NCI-H187 (cell line): Measurements from ENCODE around the gene INSIG2.

Source experiments
- DNase-seq, 2 experiments: peaks; one replicate each; lab custom pipeline; 2025; lab: John Stamatoyannopoulos, UW

Gene INSIG2

DNA sequence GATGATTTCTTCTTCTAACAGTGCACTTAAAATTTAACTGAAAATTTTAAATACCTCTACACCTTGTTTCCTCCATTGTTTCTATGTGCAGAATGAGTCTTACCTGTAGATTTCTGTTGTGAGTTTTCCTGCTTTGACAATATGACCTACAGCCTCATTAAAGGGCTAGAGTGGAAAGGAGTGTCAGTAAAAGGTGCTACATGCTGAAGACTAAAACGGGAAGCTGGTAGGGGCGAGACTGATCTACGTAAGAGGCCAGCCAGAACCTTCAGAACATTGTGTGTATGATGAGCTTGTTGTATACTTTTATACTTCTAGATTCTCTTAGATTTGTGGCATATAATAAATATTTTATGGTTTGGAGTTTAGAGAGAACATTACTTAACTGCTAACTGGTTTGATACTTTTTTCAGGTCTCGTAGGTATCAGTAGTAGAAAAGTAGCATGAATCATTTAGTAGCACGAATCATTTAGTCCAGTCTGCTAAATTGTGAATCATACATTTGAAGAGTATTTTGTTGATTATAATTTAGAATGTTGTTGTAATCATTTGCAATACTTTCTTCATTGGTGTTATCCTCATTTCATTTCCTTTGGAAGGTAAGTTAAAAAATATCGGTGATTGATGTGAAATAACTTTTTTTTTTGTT lies 14.3 kb downstream of the INSIG2 start:
- DNase-seq = no peak

DNA sequence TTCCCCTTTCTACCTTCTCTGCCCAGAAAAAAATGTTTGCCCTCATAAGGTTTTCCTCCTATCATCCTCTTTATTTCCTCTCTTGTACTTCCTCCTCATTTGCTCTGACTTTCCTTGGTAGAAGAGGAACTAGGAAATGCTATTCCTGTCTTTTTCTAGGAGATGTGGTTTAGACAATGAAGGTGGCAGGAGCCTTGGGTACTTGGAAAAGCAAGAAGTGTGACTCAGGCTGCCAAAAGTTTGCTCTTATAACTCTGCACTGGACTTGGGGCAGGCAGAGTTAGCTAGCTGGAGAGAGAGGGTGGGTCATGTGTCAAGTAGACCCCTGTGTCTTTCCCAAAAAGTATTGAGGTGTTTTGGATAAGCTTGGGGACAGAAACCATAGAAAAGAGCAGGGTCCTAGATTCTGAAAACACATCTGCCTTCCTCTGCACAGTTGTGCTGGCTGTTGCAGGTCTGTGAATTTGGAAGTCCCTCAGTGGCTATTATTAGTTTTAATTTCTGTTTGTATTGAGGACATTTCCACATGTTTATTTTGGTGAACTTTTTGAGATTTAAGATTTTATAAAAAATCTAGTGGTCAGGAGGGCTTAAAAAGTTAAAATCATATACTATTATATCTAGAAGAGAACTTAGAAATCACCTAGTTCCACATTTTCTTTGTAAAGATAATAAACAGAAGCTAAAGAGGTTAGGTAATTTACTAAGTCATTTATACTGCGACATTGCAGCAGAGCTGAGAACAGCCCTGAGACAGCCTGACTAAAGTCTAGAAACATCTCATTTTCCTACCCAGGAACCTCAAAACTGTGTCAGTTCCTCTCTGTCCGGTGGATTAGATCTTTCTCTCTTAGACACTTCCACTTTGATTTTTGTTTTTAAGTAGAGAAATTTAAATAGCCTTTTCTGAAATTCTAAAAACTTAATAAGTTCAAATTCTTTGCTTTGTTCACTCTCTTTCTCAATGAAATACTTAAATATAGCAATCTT lies 16.0 kb downstream of the INSIG2 start:
- no peak for DNase-seq

- no peak for DNase-seq
Measured at GRCh38 chr2:118105497-118105896, 17.2 kb downstream of the INSIG2 start.

GRCh38 chr2:118106926-118107325 lies 18.7 kb downstream of the INSIG2 start:
- no peak for DNase-seq

DNA sequence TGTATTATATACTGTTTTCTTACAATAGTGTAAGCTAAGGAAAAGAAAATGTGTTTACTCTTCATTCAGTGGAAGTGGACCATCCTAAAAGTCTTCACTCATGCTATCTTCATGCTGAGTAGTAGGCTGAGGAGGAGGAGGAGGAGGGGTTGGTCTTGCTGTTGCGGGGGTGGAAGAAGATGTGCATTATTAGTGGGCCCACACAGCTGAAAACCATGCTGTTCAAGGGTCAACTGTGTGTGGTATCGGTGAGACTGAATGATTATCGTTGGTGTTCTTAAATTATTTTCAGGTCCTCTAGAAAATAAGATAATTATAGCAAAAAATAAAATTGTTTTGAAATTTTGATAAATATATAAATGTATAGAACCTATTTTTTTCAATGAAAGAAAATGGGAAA lies 22.0 kb downstream of the INSIG2 start:
- no peak for DNase-seq

DNA sequence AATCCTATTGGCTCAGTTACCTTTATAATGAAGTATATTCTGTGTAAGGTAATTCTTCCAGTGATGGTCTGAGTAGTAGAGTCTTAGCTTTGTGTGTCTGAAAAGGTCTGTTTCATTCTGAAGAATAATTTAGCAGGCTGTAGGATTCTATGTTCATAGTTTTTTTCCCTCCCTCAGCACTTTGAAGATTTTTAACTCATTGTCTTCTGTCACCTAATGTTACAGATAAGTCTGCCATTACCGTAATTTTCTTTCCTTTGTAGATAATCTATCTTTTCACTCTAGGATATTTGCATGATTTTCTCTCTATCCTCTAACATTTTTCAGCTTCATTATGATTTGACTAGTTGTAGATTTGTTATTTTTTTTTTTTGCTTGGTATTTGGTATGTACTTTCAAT lies 22.7 kb downstream of the INSIG2 start:
- no peak for DNase-seq

DNA sequence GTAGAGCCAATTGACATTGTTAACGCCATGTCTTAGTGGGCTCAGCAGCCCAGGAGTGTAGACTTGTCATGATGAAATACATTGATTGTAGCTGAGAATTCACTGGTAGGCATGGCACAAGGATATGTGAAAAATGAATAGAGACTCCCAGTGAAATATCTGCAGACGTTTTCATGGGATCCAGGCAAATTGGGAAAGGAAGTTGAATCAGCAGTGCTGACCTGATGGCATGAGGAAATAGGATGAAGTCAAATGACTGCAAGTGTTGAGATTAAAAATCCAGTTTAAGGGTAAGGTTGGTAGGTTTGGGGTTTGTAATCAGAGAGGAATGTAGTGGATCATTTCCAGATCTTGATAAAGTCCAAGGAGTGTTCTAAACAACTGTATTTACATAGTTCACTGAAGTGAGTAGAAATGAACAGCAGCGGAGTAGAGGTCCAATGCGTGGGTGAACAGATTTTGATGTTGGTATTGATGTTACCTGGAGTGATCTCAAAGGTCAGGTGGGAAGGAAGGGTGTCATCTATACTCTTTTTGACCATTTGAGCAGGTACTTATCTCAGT lies 24.6 kb downstream of the INSIG2 start:
- no peak for DNase-seq

GRCh38 chr2:118114863-118115262 lies 26.6 kb downstream of the INSIG2 start:
- DNase-seq = no peak

GRCh38 chr2:118115761-118116160 lies 27.5 kb downstream of the INSIG2 start:
- no peak for DNase-seq

DNA sequence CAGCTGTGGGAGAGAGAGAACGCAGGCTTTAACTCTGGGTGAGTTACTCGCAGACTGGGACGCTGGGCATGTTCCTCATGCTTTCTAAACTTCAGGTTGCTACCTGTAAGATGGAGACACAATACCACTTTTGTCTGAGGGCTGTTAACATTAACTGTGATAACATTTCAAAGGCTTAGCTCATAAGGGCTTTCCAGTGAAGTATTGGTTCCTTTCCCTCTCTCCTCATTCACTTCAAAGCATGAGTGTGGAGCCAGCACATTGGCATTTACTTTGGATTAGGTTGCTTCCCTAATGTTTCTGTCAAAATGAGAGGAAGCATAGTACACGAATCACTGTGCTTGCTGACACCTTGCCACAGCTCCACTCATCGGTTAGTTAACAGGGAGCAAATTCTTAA lies 30.2 kb downstream of the INSIG2 start:
- no peak for DNase-seq

GRCh38 chr2:118119158-118119727 lies 31.0 kb downstream of the INSIG2 start:
- DNase-seq = no peak

GRCh38 chr2:118119761-118120400 lies 31.6 kb downstream of the INSIG2 start:
- DNase-seq = no peak

- DNase-seq = no peak
Measured at GRCh38 chr2:118120401-118120780, 32.1 kb downstream of the INSIG2 start.

DNA sequence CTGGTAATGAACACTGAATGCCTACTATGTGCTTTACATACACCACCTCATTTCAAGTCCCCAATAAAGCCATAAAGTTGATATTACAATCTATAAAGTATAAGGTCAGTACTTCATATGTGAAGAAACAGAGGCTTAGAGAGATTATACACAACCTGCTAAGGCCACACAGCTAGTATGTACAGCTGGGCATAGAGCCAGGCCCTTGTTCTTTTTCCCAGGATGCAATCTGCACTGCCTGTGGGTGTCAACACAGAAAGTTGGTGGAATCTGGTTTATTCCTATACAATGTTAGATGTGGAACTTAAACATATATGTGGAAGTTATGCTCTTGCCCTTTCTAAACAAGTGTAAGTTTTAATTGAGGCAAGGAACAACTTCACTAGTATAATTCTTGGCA lies 32.8 kb downstream of the INSIG2 start:
- DNase-seq = no peak

DNA sequence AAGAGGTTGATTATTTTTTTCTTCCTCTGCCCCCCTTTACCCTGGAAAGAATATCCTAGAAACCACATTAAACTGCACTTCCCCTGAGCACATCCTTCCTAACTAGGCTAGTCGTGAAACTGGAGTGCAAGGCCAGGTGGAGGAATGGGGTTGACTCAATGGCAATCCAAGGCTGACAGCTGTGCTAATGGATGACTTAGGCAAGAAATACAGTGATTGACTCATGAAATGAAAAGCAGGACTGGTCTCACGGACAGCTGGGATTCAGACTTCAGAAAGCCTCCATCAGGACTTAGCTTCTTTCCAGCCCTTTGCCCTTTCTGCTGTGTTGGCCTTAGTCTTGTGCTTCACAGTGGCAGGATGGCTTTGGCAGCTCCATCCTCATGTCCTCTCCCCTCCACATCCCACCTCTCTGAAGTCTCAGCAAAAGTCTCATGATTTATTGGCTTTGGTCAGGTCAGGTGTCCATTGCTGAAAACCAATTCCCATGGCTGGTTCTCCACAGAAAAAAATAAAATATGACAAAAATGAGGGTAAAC lies 33.8 kb downstream of the INSIG2 start:
- DNase-seq = no peak

DNA sequence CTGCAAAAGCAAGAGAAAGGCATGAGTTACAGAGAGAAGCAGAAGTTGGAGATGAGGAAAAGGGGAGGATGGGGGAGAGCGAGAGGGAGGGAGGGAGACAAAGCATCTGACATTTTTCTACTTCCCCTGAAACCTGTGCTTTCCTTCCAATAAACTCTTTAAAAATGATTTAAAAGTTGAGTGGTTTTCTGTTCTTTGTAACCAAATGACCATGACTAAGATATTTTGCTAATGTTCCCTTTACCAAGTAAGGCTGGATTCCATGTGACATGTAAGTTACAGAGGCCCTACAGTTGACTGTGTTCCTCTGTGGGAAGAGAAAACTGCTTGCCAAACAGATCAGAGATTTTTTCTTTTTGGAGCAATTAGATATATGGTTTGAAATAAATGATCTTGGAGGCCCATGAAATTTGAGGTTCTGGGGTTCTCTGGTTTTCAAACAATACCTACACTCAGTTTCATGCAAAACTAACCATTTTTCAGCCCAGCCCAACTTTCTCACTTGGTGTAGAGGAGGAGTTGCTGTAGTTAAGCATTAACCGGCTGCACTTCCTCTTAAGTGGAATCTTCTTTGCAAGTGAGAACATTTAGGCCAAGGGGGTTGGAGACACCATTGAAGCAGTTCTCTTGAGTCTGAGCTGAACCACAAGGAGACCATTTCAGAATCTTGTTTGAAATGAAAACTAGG lies 34.5 kb downstream of the INSIG2 start:
- DNase-seq = no peak

GRCh38 chr2:118123561-118124232 lies 35.4 kb downstream of the INSIG2 start:
- no peak for DNase-seq

DNA sequence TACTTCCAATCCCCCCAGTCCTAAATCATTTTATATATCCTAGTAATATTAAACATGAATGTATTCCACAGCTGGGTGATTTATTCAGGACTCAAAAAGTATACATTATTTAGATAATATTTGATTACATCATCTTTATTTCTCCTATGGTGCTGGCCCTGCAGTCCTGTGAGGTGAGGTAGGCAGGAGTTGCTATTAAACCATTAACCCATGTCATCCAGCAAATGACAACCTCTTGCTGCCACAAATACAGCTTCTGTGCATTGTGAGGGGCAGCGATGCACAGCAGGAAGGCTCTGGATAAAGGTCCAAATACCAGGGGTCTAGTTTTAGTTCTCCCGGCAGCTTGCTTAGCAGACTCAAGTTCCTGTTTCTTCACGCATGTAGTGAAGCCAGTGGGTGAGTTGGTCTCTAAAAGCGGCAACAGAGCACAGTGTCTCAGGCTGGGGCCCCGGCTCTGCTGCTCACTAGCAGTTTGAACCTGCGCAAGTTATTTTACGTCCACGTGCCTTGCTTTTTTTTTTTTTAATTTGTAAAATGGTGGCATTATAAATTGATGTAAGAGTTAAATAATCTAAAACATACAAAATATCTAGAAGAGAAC lies 36.1 kb downstream of the INSIG2 start:
- no peak for DNase-seq

DNA sequence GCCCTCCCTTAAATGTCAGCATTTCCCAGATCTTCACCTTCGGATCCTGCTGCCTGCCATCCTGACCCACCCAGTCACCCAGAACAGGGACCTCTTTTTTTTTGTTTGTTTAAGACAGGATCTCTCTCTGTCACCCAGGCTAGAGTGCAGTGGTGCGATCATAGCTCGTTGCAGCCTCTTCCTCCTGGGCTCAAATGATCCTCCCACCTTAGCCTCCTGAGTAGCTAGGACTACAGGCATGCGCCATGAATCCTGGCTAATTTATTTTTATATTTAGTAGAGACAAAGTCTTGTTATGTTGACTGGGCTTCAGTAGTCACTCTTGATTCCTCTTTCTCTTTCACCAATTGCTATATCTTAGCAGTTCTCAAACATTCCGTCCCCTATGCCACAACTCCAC lies 39.0 kb downstream of the INSIG2 start:
- DNase-seq = no peak

DNA sequence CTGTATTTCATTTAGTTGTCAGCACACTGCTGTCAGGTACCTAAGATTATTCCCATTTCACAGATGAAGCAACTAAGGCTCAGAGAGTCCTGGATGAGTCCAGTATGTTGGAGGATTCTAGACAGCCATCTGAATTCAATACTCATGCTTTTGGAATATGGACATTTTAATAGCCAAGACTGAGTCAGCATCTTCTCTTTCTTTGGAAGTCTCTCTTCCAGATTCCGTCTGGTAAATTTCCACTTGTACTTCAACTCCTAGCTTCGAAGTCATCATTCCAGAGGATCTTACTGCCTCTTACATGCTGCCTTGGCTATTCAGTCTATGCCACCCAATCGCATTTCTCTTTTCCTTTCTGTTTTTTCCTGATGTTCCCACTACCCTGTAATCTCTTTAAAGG lies 40.6 kb downstream of the INSIG2 start:
- DNase-seq = no peak
